Measurements from ENCODE around the gene PRMT2.
"Not testable (repeated sequence)": the region's sequence is repeated elsewhere in the genome, so short reads cannot be mapped to it uniquely, and the experiment has no call there.

The PRMT2 gene

GRCh38 chr21:46675595-46676280 is 40.3 kb downstream of the PRMT2 start:
- DNase-seq: no peak

- not testable (repeated sequence) for DNase-seq
These were observed 41.1 kb downstream of the PRMT2 start for GRCh38 chr21:46676542-46676941.

- DNase-seq: not testable (repeated sequence)
These were observed 46.1 kb downstream of the PRMT2 start for GRCh38 chr21:46681593-46681992.

- not testable (repeated sequence) for DNase-seq
These were observed 63.2 kb downstream of the PRMT2 start for GRCh38 chr21:46698652-46699051.

GRCh38 chr21:46699104-46699503 is 63.6 kb downstream of the PRMT2 start:
- DNase-seq: not testable (repeated sequence)
